Measurements from ENCODE around the gene YPEL3.

Gene YPEL3

DNA sequence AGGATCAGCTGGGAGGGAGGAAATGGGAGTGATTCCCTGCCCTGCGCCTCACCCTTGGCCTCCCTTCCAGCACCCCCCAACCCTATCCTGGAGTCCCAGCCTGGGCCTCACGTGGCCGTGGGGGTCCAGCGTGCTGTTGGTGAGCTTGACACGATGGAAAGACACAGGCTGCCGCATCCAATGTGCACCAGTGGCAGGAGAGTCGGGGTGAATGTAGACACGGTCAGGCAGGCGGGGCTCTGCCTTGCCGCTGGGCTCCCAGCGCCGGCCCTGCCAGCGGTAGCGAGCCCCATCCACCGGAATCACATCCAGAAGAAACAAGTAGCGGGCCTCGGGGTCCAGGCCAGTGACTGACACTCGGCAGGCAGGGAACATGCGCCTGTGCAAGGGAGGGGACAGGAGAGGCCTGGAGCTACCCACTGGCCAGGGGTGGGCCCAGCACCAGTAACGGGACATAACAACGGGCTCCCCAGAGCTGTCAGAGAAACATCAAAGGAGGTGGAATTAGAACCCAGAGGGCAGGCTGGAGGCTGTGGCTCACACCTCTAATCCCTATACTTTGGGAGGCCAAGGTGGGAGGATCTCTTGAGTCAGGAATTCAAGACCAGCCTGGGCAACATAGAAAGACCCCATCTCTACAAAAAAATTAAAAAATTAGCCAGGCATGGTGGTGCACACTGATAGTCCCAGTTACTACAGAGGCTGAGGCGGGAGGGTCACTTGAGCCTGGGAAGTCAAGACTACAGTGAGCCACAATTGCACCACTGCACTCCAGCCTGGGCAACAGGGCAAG is 7.0 kb downstream of the YPEL3 start:
- no peak for DNase-seq

DNA sequence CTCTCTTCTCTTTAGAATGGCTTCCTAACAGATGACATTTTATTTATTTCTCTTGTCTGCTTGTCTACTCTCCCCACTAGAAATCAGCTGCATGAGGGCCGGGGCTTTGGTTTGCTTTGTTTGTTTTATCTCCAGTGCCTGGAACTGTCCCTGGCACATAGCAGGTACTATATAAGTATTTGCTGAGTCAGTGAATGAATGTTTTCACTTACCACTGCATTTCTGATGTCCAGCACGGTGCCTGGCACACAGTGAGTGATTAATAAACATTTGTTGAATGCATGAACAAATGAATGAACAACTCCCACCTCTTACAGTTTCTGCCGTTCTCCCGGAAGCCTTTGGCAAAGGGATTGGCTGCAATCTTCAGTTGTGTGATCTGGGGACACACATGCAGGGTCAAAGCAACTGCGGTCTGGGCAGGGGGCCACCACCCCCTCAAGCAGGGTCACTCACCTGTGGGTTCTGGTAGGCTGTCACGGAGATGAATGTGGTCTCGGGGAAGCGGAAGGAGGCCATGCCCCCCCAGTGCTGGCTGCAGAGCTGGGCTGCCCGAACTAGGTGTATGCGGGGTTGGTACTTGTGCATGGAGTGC is 7.7 kb downstream of the YPEL3 start:
- DNase-seq, result no peak

DNA sequence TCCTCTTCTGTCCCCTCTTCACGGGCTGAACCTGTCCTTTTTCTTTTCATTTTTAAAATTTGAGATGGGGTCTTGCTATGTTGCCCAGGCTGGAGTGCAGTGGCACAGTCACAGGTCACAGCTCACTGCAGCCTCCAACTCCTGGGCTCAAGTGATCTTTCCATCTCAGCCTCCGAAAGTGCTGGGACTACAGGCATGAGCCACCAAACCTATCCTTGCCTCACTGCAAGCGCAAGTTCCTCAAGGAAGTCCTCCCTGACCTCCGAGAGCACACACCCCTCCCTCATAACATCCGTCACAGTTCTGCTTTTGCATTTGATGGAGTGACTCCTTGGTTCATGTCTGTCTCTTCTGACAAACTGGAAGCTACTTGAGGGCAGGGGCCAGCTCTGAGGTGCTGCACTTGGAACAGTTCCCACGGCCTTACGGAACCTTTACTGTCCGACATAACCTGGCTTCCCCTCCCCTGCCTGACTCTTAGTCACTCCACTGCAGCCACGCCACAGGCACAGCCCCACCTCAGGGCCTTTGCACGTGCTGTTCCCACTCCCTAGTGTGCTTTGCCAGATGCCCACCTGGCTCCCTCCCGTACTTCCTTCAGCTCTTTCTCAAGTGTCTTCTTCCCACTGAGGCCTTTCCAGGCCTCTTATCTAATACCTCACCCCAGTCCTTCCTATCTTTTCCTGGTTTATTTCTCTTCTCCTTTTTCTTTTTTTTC is 8.7 kb downstream of the YPEL3 start:
- DNase-seq, result peak in 1 of 2 donors; percentile 59

DNA sequence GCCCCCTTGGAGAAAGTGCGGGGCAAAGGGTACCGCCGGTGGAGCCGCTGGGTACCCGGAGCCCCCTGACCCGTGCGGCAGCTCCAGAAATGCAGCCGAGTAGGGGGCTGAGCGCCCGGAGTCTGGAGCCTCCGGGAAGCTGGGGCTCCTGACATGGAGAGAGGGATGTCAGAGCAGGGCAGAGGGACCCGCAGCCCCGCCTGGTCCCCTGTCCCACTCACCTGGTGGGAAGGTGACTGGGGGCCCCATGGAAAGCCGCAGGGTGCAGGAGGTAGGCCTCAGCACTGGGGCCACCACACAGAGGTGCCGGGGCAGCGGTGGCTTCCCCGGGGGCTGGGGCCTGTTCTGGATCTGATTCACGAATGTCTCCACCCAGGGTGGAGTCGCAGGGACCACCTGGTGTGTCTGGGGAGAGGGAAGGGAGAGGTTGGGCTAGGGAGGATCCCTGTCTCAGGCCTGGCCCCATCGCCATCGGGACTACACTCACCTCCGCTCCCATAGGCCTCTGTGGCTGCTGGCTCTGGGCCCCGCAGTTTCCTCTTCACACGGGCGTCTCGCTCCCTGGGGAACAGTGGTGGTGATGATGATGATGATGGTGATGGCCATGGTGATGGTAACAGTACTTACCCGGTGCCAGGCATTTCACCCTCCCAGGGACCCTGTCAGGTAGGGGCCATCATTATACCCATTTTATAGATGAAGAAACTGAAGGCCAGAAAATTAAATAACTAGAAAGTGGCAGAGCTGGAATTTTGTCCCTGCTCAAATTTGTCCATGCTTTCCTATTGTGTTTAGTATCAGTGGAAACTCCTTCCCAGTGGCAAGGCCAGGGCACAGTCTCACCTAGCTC is 9.5 kb downstream of the YPEL3 start:
- DNase-seq, result no peak

DNA sequence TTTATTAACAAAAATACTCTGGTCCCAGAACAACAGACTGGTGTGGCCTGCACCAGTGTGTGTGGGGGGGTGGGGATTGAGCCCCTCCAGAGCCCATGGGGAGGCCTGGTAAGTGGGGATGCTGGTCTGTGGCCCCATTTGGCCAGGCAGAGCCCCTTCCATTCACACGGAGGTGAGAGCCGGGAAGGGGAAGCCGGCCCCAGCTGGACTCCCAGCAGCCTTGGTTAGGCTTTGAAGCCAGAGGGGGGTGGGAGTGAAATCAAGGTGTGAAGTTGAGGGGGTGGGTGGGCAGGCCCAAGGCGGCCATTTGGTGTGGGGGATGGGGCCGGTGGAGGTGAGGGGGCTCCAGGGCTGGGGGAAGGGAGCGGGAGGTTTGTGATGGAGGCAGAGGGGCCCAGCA is 10.2 kb downstream of the YPEL3 start:
- no peak for DNase-seq

DNA sequence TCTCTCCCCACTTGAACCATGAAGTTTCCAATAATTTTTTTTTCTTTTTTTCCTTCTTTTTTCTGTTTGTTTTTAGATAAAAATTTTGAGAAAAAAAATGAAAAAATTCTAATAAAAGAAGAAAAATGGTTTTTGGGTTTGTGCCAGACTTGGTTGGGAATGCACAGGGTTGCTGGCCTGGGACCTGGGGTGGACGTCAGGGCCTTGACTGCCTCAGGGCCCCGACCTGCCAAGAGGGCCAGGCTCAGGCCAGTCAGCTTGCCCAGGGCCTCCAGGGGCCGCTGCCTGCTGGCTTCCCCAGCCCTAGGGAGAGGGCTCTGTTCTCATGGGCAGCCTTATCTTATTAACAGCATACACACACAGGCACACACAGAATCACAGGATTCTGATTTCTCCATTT is 10.8 kb downstream of the YPEL3 start:
- no peak for DNase-seq

DNA sequence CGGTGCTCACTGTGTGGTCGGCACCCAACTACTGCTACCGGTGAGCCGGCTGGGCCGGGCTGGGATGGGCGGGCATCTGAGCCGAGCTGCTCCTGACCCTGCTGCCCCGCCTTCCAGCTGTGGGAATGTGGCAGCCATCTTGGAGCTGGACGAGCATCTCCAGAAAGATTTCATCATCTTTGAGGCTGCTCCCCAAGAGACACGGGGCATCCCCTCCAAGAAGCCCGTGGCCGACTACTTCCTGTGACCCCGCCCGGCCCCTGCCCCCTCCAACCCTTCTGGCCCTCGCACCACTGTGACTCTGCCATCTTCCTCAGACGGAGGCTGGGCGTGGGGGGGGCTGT is 11.2 kb downstream of the YPEL3 start:
- no peak for DNase-seq

DNA sequence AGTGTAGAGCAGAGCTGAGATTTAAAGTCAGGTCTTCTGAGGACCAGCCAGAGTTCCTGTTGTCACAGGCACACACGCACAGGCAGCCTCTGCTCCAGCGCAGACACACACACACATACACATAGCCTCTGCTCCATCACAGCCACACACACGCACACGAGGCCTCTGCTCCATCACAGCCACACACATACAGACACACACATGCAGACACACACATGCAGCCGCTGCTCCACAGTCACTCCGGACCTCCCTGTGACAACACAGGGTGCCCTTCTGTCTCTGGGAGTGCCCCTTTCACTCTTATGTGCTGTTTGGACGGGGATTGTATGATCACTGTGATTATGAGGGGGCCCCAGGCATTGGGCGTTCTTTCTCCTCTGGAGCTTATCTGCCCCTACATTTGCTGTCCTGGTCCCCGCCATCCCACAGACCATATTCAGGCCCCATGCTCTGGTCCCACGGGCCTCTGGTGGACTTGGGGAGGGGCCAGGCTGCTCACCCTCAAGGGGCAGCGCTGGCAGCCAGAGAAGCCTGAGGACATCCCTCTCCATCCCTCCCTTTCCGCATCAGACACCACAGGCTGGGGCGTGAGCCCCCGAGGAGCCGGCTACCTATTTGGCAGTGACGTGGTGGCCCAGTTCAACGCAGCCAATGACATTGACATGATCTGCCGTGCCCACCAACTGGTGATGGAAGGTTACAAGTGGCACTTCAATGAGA is 11.8 kb downstream of the YPEL3 start:
- DNase-seq, result no peak

DNA sequence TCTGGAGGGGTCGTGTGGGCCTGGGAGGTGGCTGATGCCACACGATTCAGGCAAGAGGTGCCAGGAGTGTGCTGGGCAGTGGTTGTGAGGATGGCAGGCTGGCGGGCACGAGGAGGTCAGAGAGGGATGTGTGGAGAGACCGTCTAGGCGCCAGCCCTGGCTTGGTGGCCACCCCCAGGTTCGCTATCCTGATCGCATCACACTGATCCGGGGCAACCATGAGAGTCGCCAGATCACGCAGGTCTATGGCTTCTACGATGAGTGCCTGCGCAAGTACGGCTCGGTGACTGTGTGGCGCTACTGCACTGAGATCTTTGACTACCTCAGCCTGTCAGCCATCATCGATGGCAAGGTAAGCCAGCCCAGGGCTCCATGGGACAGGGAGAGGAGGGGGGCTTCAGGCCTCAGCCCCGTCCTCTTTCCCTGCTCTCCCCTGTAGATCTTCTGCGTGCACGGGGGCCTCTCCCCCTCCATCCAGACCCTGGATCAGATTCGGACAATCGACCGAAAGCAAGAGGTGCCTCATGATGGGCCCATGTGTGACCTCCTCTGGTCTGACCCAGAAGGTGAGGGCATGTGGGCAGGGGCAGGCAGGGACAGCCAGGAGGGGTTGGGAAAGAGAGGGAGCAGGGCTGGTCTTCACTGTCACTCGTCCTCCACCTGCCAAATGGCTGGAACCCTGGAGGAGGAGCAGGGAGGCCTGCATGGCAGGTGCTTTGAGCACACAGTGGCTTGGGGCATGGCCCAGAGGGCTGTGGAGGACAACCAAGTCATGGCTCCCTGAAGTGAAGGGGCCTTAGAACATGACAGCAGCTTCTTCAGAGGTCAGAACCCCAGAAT is 12.6 kb downstream of the YPEL3 start:
- no peak for DNase-seq

DNA sequence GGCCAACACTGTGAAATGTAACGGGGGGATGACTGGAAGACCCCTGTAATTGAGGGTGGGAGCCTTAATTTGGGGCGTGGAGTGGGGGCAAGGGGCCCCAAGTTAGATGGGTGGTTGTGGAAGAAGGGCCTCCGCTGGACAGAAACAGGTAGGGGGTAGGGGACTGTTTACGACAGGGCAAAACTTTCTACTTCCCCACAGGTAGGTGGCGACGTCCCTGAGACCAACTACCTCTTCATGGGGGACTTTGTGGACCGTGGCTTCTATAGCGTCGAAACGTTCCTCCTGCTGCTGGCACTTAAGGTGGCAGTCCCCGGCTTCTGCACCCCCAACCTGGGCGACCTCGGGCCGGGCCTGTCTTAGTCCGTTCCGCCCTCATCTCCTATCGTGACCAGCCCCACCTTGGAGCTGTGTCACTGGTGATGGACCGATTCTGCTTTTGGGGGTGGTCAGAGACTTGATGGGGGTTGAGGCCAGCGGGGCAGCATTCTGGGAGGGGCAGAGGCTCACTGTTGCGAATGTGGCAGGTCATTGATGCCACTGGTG is 13.4 kb downstream of the YPEL3 start:
- no peak for DNase-seq

DNA sequence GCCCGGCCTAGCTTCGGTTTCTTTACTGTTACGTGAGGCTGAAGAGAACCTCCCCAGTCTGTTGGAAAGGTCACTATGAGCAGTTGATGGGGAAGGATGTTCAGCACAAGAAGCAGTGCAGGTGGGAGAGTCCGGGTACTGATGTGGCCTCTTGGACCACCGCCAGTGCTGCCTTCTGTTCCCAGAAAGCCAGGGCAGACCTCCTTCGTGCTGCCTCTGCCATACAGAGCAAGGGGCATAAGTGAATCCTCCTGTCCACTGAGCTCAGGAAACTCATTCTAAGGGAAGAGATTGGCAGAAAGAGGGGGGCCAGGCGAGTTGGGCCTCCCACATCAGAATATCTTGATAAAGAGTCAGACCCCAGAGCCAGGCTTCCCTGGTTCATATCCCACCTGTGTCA is 16.5 kb downstream of the YPEL3 start:
- DNase-seq, result no peak

DNA sequence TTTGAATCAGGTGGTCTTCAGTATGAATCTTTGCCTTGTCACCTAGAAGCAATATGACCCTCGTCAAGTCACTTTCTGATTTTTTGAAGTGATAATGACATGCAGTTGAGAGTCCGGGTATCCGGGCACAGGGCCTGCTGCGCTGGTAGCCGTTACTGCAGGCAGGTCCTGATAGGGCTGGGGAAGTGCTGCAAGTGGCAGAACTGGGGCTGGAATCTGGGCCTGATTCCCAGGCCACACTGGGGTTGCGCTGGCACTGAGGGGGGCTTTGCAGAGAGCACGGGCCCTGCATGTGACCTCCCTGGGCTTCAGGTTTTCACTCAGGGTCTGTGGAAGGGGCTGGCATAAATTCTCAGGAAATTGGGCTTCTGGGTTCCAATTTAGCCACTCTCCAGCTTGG is 17.3 kb downstream of the YPEL3 start:
- DNase-seq, result no peak

DNA sequence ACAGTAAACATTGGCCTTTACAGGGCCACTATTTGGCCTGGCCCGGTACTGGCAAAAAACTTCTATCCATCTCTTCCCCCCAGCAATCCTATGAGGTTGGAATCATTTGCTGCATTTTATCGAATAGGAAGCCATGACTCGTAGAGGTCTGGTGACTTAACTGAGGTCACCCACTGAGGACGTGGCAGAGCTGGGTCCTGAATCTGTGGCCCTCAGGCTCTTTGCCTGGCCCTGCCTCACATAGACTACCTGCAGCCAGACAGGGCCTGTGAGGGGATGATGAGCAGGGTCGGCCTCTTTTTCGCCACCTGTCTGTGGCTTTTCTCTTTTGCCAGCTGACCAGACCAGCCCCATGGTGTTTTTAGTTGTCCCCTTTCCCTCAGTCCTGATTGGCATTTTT is 18.4 kb downstream of the YPEL3 start:
- DNase-seq, result no peak

DNA sequence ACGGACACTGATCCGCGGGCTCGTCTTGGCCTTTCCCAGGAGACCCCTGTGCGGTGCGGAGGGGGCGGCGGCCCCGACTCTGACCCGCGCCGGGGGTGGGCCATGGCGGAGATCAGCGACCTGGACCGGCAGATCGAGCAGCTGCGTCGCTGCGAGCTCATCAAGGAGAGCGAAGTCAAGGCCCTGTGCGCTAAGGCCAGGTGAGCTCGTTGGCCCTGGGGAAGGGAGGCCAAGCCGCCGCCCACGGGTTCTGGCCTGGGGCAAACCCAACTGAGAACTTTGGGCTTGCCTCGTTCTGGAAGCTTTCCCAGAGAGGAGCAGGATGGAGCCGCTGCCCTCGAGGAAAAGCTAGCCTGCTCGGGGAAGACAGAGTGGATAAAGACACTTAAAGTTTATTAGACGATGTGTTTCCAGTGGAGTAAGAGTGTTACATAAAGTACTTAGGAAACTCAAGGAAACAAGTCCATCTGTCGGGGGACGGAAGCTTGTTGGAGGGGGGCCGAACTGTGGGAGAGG is 19.7 kb downstream of the YPEL3 start:
- DNase-seq, result no peak

DNA sequence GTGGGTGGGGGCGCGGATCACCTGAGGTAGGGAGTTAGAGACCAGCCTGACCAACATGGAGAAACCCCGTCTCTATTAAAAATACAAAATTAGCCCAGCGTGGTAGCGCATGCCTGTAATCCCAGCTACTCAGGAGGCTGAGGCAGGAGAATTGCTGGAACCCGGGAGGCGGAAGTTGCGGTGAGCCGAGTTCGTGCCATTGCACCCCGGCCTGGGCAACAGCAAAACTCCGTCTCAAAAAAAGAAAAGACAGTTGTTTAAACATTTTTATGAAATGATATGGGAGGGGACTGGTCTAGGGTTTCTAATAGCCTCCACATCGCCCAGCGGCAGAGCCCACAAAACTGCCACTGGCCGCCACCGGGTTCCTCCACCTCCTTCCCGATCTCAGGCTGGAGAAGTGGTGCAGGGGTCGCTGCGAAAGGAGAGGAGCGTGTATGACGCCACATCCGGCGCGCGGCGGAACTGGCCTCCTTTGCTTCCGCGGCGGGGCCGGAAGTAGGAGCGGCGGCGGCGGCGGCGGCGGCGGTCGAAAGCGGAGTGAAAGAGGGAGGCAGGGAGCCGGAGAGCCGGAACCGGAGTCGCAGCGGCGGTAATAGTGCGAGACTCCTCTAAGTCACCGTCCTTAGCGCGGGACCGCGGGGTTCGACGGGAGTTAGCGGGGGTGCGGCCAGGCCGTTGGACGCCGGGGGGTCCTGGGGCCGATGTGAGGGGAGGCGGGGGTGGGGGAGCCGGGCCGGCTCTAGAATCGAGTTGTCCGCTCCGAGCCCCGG is 20.3 kb downstream of the YPEL3 start, which contains the start of gene PPP4C:
PPP4C (plus strand) TSS at position 492 of the 773 bp plus-strand sequence. CDS start 384 bp downstream, outside the sequence.
- DNase-seq, result peak; percentile 88 to 89

DNA sequence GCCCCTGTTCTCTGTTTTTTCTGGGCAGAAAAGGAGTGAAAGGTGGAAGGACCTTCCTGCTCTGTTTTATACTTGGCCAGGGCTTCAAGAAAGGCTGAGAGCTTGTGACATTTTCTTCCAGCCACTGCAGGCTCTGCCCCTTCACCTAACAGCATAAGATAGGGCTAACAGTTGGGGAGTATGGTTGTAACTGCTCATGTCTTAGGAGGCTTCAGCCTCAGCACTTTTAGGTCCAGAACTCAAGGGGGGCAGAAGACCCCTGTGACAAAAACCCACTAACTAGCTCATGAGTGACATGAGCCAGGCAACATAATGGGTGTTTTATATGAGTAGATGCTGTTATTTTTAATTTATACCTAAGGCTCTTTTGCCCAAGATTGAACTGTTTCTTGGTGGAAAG is 25.5 kb downstream of the YPEL3 start:
- DNase-seq, result no peak

DNA sequence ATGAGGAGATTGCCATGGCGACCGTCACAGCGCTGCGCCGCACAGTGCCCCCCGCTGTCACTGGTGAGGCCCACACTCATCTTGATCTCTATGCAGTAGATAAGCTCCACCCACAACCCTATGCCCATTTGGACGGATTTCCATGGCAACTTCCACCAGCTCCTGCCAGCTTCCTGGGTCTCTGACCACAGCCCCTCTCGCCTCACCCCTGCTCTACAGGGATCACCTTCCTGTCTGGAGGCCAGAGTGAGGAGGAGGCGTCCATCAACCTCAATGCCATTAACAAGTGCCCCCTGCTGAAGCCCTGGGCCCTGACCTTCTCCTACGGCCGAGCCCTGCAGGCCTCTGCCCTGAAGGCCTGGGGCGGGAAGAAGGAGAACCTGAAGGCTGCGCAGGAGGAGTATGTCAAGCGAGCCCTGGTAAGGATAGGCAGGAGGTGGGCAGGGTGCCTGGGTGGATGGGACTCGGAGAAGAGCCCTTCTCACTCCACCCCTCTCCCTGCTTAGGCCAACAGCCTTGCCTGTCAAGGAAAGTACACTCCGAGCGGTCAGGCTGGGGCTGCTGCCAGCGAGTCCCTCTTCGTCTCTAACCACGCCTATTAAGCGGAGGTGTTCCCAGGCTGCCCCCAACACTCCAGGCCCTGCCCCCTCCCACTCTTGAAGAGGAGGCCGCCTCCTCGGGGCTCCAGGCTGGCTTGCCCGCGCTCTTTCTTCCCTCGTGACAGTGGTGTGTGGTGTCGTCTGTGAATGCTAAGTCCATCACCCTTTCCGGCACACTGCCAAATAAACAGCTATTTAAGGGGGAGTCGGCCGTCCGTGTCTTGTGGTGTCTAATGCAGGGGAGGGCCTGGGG is 26.2 kb downstream of the YPEL3 start:
- DNase-seq, result no peak

DNA sequence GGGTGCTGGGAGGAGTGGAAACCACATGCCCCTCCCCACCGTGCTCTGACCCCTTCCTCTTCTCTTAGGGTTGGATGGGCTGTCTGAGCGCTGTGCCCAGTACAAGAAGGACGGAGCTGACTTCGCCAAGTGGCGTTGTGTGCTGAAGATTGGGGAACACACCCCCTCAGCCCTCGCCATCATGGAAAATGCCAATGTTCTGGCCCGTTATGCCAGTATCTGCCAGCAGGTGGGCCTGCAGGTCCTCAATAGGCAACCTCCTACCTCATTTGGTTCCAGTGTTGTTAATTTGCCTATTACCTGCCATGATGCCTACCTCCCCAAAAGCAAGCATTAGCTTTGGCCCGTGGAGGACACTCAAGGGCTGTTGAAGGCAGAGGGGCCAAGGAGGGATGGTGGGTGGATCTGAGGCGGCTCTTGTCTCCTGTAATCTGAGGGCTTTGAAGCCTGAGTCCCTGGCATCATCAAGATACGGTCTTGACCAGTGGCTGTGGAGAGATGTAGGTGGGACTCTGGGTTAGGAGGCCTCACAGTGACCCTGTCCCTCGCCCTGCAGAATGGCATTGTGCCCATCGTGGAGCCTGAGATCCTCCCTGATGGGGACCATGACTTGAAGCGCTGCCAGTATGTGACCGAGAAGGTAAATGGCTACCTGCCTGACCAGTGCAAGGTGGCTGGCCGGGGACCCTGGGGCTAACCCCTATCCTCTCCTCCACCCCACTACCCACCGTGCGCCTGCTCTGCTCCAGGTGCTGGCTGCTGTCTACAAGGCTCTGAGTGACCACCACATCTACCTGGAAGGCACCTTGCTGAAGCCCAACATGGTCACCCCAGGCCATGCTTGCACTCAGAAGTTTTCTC is 27.0 kb downstream of the YPEL3 start:
- DNase-seq, result peak; percentile 62 to 66
